Lung (tissue), 12 donors: ENCODE measurements around the gene CYP27B1. TPM values are rescaled to one million over a fixed set of nuclear protein-coding genes. Genes with fewer than 3 reads are reported as not detected.
A peak's percentile ranks its signal among the peaks of the same experiment; 100 is the strongest.

Experiments used
- ATAC-seq: fragments of 200-7000 bp; cut with Tn5 transposase; one replicate; pipeline ENCODE4 v1.9.1; 2020; ENCODE audit warnings: moderate number of reproducible peaks; ENCODE audit not compliant: insufficient read depth, low FRiP score
- DNase-seq, 3 donors: peaks; one replicate each; pipeline ENCODE4 v3.0.0-alpha.2; 2013 to 2017
- H3K27ac ChIP-seq, 2 donors: one replicate each; pipeline ENCODE4 v1.5.1; 2013; ENCODE audit warnings: mild to moderate bottlenecking in 2 of 2, moderate library complexity in 2 of 2, control low read depth in 1 of 2, inconsistent platforms in 1 of 2, low read depth in 1 of 2, low read length in 1 of 2
- H3K27me3 ChIP-seq, 3 donors: one replicate each; pipeline ENCODE4 v1.5.1; 2013; ENCODE audit warnings: low read length in 2 of 3; ENCODE audit not compliant: control insufficient read depth in 3 of 3, insufficient read depth in 3 of 3
- H3K36me3 ChIP-seq, 4 donors: one replicate each; pipeline ENCODE4 v1.5.1; 2013; ENCODE audit warnings: low read length in 4 of 4, mild to moderate bottlenecking in 1 of 4, moderate library complexity in 1 of 4; ENCODE audit not compliant: control insufficient read depth in 4 of 4, insufficient read depth in 4 of 4
- H3K4me1 ChIP-seq, 5 donors: one replicate each; pipeline ENCODE4 v1.5.1; 2013; ENCODE audit warnings: low read length in 5 of 5, mild to moderate bottlenecking in 2 of 5, moderate library complexity in 1 of 5; ENCODE audit not compliant: control insufficient read depth in 5 of 5, insufficient read depth in 5 of 5
- H3K4me3 ChIP-seq: one replicate; pipeline ENCODE4 v1.5.1; 2013; ENCODE audit warnings: mild to moderate bottlenecking, control low read depth, moderate library complexity
- H3K9ac ChIP-seq, 2 donors: one replicate each; pipeline ENCODE4 v1.5.1; 2013; ENCODE audit warnings: low read length in 2 of 2, control low read depth in 1 of 2; ENCODE audit not compliant: insufficient read depth in 1 of 2
- H3K9me3 ChIP-seq, 4 donors: one replicate each; pipeline ENCODE4 v1.5.1; 2013; ENCODE audit warnings: low read length in 3 of 4, mild to moderate bottlenecking in 1 of 4, moderate library complexity in 1 of 4; ENCODE audit not compliant: control insufficient read depth in 4 of 4, insufficient read depth in 3 of 4
- CTCF ChIP-seq: IDR thresholded peaks from 2 replicates; pipeline ENCODE4 v1.5.1; 2012; ENCODE audit warnings: mild to moderate bottlenecking; ENCODE audit errors: control extremely low read depth, extremely low read depth
- WGBS, 2 donors: extraction: QIAGEN DNeasy Blood & Tissue Kit; methylation state at CpG; one replicate each; pipeline ENCODE4 v1.1.7; 2013; 5-methylcytosine and 5-hydroxymethylcytosine counted together
- polyA plus RNA-seq, 2 donors: library from polyadenylated mRNA; stranded (reverse); fragments of 200-250 nt; gene quantifications; one replicate each; pipeline ENCODE4 v1.2.1, GENCODE V29; 2013
- total RNA-seq, 2 donors: library from RNA; depleted of rRNA in 1 of 2; stranded (reverse); fragments of >200 nt in 1 of 2; gene quantifications; one replicate each; pipeline ENCODE4 v1.2.1, GENCODE V29; 2014 to 2021
- donor health status: control.
- donor health status: control.
- donor health status: Bipolar disorder and iron deficiency.
- donor health status: healthy.
- donor health status: DM: yes; HTN: yes; CAD: no.

CYP27B1 gene
- total and polyA plus RNA-seq, 4 donors: 1.7 to 5.8 (median 3.6) TPM

GRCh38 chr12:57810450-57810849 is 43.6 kb upstream of the CYP27B1 start:
- Histone ChIP-seq H3K36me3 (peaks cover 13 to 41% (median 20%) of the 10 kb centered on the region in 4 donors), H3K4me1 (peaks cover 0 to 7% (median 0%) of the 10 kb centered on the region in 5 donors), H3K9me3 (no peaks in the 10 kb centered on the region), H3K4me3 (no peak overlapping the region), H3K27ac (no peak overlapping the region), H3K9ac (no peak overlapping the region), H3K27me3 (no peaks in the 10 kb centered on the region)
- WGBS, 2 donors: 93 to 94% methylated on average over 5 of the region's 5 CpGs
- TF ChIP-seq CTCF: no peak
- DNase-seq: no peak
- no peak for ATAC-seq

GRCh38 chr12:57809425-57809824 is 42.5 kb upstream of the CYP27B1 start:
- H3K27me3 ChIP-seq: no peaks in the 10 kb centered on the region
- 81 to 87% methylated on average over 3 of the region's 3 CpGs for WGBS, 2 donors
- H3K9me3 ChIP-seq: no peaks in the 10 kb centered on the region
- no peak for TF ChIP-seq CTCF
- ATAC-seq (no peak), DNase-seq (no peak)
- peaks cover 0 to 3% (median 0%) of the 10 kb centered on the region in 5 donors for H3K4me1 ChIP-seq
- peaks cover 13 to 41% (median 20%) of the 10 kb centered on the region in 4 donors for H3K36me3 ChIP-seq
- H3K4me3 ChIP-seq: no peak overlapping the region
- no peak overlapping the region for H3K9ac ChIP-seq
- peak overlapping the region in 1 of 2 donors; percentile 26 for H3K27ac ChIP-seq

- H3K27ac ChIP-seq: no peak overlapping the region
These were observed 41.5 kb upstream of the CYP27B1 start for GRCh38 chr12:57808351-57808750.

More at GRCh38 chr12:57808351-57808750, 41.5 kb upstream of the CYP27B1 start:
- WGBS, 2 donors: 90 to 92% methylated on average over 5 of the region's 5 CpGs
- ATAC-seq (no peak), DNase-seq (no peak)
- no peak for TF ChIP-seq CTCF
- no peaks in the 10 kb centered on the region for H3K27me3 ChIP-seq
- no peaks in the 10 kb centered on the region for H3K4me1 ChIP-seq
- peaks cover 13 to 41% (median 22%) of the 10 kb centered on the region in 4 donors for H3K36me3 ChIP-seq
- H3K4me3 ChIP-seq: no peak overlapping the region
- H3K9ac ChIP-seq: no peak overlapping the region
- H3K9me3 ChIP-seq: no peaks in the 10 kb centered on the region
